LNCAP (cell line): ENCODE measurements around the gene FCRL2.

Experiments
- TF ChIP-seq, protein P1 (sequence below): fragments of 450-650 bp; IDR thresholded peaks from 2 replicates; pipeline ENCODE4 v1.5.1; 2017; ENCODE audit warnings: mild to moderate bottlenecking

Gene FCRL2

GRCh38 chr1:157697781-157698569, 79.0 kb downstream of the FCRL2 start:
- TF ChIP-seq, protein P1, sequence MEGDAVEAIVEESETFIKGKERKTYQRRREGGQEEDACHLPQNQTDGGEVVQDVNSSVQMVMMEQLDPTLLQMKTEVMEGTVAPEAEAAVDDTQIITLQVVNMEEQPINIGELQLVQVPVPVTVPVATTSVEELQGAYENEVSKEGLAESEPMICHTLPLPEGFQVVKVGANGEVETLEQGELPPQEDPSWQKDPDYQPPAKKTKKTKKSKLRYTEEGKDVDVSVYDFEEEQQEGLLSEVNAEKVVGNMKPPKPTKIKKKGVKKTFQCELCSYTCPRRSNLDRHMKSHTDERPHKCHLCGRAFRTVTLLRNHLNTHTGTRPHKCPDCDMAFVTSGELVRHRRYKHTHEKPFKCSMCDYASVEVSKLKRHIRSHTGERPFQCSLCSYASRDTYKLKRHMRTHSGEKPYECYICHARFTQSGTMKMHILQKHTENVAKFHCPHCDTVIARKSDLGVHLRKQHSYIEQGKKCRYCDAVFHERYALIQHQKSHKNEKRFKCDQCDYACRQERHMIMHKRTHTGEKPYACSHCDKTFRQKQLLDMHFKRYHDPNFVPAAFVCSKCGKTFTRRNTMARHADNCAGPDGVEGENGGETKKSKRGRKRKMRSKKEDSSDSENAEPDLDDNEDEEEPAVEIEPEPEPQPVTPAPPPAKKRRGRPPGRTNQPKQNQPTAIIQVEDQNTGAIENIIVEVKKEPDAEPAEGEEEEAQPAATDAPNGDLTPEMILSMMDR, result no peak

DNA sequence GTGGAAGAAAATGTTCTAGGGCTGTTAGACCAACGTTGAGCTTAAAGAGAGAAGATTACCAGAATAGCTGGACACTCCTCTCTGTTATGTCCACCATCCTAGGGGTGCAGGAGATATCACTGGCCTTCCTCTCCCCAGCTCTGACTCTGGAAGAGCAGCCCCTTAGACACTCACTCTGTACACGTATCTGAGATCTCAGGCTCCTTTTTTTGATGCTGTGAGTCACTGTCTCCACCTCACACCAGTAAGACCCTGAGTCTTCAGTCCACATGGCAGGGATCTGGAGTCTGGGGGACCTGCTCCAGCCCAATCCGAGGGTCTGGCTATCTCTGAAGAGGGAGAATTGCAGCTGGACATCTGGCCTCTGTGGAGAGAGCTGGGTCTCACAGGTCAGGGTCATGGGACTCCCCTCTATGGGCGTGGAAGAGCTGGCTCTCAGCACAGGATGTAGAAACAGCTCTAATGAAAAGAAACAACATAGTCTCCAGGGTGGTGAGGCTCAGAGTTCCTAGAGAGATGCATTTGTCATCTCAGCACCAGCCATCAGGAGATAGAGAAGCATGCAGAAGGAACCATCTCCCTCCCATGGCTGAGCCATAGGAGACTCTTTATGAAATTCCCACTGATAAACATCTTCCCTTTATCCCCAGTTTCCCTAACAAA, 79.8 kb downstream of the FCRL2 start:
- TF ChIP-seq, protein P1, result no peak
